NCI-H2196 treated with DMSO at 0.1 percent for 48 hours (cell line): ENCODE measurements around the gene NECTIN3.

ENCODE experiments used
- DNase-seq: peaks from one replicate; lab custom pipeline; 2025; ENCODE audit not compliant: unreplicated experiment; lab: John Stamatoyannopoulos, UW

Gene NECTIN3

GRCh38 chr3:111197485-111197884 lies 125.9 kb downstream of the NECTIN3 start:
- no peak for DNase-seq

GRCh38 chr3:111200027-111200426 lies 128.4 kb downstream of the NECTIN3 start:
- no peak for DNase-seq

- DNase-seq = no peak
Observed at GRCh38 chr3:111210003-111210711, 138.5 kb downstream of the NECTIN3 start.

GRCh38 chr3:111210866-111211564 lies 139.4 kb downstream of the NECTIN3 start:
- DNase-seq = no peak

- no peak for DNase-seq
Observed at GRCh38 chr3:111212511-111212910, 140.9 kb downstream of the NECTIN3 start.

- DNase-seq = no peak
Observed at GRCh38 chr3:111215481-111215880, 143.9 kb downstream of the NECTIN3 start.

- no peak for DNase-seq
Observed at GRCh38 chr3:111218615-111219014, 147.0 kb downstream of the NECTIN3 start.

GRCh38 chr3:111227216-111227615 lies 155.6 kb downstream of the NECTIN3 start:
- no peak for DNase-seq

- DNase-seq = no peak
Observed at GRCh38 chr3:111229301-111229700, 157.7 kb downstream of the NECTIN3 start.

GRCh38 chr3:111236836-111237713 lies 165.5 kb downstream of the NECTIN3 start:
- no peak for DNase-seq

GRCh38 chr3:111237946-111238345 lies 166.3 kb downstream of the NECTIN3 start:
- DNase-seq = no peak

GRCh38 chr3:111238885-111239284 lies 167.3 kb downstream of the NECTIN3 start:
- DNase-seq = no peak

GRCh38 chr3:111241960-111242359 lies 170.3 kb downstream of the NECTIN3 start:
- DNase-seq = no peak
